Prostate gland (tissue), 2 donors: Measurements from ENCODE around the gene STK39.

ENCODE experiments used
- CTCF ChIP-seq, 4 experiments: fragments of 200-600 bp in 2 of 4; fragments of 450-650 bp in 2 of 4; sonication (generic) in 2 of 4; IDR thresholded peaks; 1 replicate in 3 of 4; 2 replicates in 1 of 4; pipeline ENCODE4 v1.5.1; 2016 to 2019; ENCODE audit warnings: antibody characterized with exemption in 4 of 4, mild to moderate bottlenecking in 2 of 4, moderate library complexity in 2 of 4
- POLR2A ChIP-seq: fragments of 450-650 bp; IDR thresholded peaks from one replicate; pipeline ENCODE4 v1.6.1; 2016; ENCODE audit warnings: antibody characterized with exemption, mild to moderate bottlenecking
- POLR2AphosphoS5 ChIP-seq: sonication (generic); formaldehyde crosslinking; IDR thresholded peaks from one replicate; pipeline ENCODE4 v1.6.1; 2017; ENCODE audit warnings: antibody characterized with exemption

GRCh38 chr2:168155680-168156079, 91.7 kb downstream of the STK39 start:
- TF ChIP-seq CTCF (IDR thresholded peaks at IDR 0.05) (no peak), POLR2AphosphoS5 (no peak), POLR2A (no peak)
